HuH-7 (cell line): ENCODE measurements around the gene IARS2.
"Not testable (repeated sequence)": the region's sequence is repeated elsewhere in the genome, so short reads cannot be mapped to it uniquely, and the experiment has no call there.

Experiments
- DNase-seq: peaks from one replicate; pipeline ENCODE4 v3.0.0; 2011; ENCODE audit warnings: low spot score

IARS2 gene

GRCh38 chr1:220164517-220164916 lies 70.6 kb downstream of the IARS2 start:
- no peak for DNase-seq

- no peak for DNase-seq
These were observed 72.9 kb downstream of the IARS2 start for GRCh38 chr1:220166853-220167252.

- not testable (repeated sequence) for DNase-seq
These were observed 76.0 kb downstream of the IARS2 start for GRCh38 chr1:220169887-220170286.

GRCh38 chr1:220170836-220171526 lies 77.0 kb downstream of the IARS2 start:
- no peak for DNase-seq

GRCh38 chr1:220176540-220176939 lies 82.6 kb downstream of the IARS2 start:
- no peak for DNase-seq

GRCh38 chr1:220182111-220182510 lies 88.2 kb downstream of the IARS2 start:
- no peak for DNase-seq

GRCh38 chr1:220182656-220183055 lies 88.7 kb downstream of the IARS2 start:
- no peak for DNase-seq

- no peak for DNase-seq
These were observed 90.6 kb downstream of the IARS2 start for GRCh38 chr1:220184506-220184905.

- DNase-seq: no peak
These were observed 92.8 kb downstream of the IARS2 start for GRCh38 chr1:220186752-220187151.

GRCh38 chr1:220188538-220188937 lies 94.6 kb downstream of the IARS2 start:
- no peak for DNase-seq

- DNase-seq: peak; percentile 19
These were observed 95.9 kb downstream of the IARS2 start for GRCh38 chr1:220189750-220190347.

GRCh38 chr1:220195701-220196100 lies 101.8 kb downstream of the IARS2 start:
- DNase-seq: no peak
